Ovary (tissue), 9 donors: Measurements from ENCODE around the gene OLIG2. TPM values are rescaled to one million over a fixed set of nuclear protein-coding genes. Genes with fewer than 3 reads are reported as not detected.

Experiments used
- DNase-seq, 5 donors: peaks; one replicate each; pipeline ENCODE4 v3.0.0-alpha.2; 2019 to 2020
- H3K27ac ChIP-seq, 2 donors: fragments of 200-600 bp; one replicate each; pipeline versions ENCODE4 v1.5.1 to v1.8.0; 2019 to 2022
- H3K27me3 ChIP-seq: fragments of 200-600 bp; one replicate; pipeline ENCODE4 v1.8.0; 2022
- H3K36me3 ChIP-seq: fragments of 200-600 bp; sonication (generic); one replicate; pipeline ENCODE4 v1.5.1; 2019
- H3K4me1 ChIP-seq: one replicate; pipeline ENCODE4 v1.8.1; 2013; ENCODE audit warnings: mild to moderate bottlenecking, moderate library complexity; ENCODE audit not compliant: insufficient read depth
- H3K4me3 ChIP-seq: fragments of 200-600 bp; sonication (generic); one replicate; pipeline ENCODE4 v1.5.1; 2017
- H3K9me3 ChIP-seq, 2 donors: fragments of 200-600 bp in 1 of 2; sonication (generic) in 1 of 2; one replicate each; pipeline versions ENCODE4 v1.5.1 to v1.8.1; 2013 to 2019; ENCODE audit warnings: mild to moderate bottlenecking in 1 of 2, moderate library complexity in 1 of 2
- CTCF ChIP-seq, 3 donors: fragments of 450-650 bp in 2 of 3; fragments of 200-600 bp in 1 of 3; IDR thresholded peaks; one replicate each; pipeline versions ENCODE4 v1.5.1 to v1.8.0; 2016 to 2022; ENCODE audit warnings: antibody characterized with exemption in 3 of 3, mild to moderate bottlenecking in 1 of 3
- EP300 ChIP-seq: sonication (generic); formaldehyde crosslinking; IDR thresholded peaks from one replicate; pipeline ENCODE4 v1.6.1; 2017; ENCODE audit warnings: antibody characterized with exemption
- POLR2A ChIP-seq: fragments of 450-650 bp; IDR thresholded peaks from one replicate; pipeline ENCODE4 v1.6.1; 2017; ENCODE audit warnings: antibody characterized with exemption, mild to moderate bottlenecking, moderate library complexity
- WGBS, 3 donors: extraction: QIAGEN DNeasy Blood & Tissue Kit in 1 of 3; methylation state at CpG; one replicate each; pipeline versions ENCODE4 v1.1.5 to v1.1.7; 2013 to 2017; 5-methylcytosine and 5-hydroxymethylcytosine counted together
- intact Hi-C, 4 donors: fragments of 100-400 bp; cut with DNase I; formaldehyde crosslinking; loops; one replicate each; pipeline versions ENCODE4 v1.11.0 to v1.15.1; 2022 to 2023
- polyA plus RNA-seq, 2 donors: library from polyadenylated mRNA; stranded (reverse); fragments of 200-250 nt in 1 of 2; fragments of 350-450 nt in 1 of 2; fragmentation: Illumina TruSeq in 1 of 2; extraction: RNeasy Lipid Tissue Mini Kit (QIAGEN cat#74804) in 1 of 2; gene quantifications; one replicate each; pipeline ENCODE4 v1.2.3, GENCODE V29; 2013 to 2014
- total RNA-seq, 7 donors: library from RNA; depleted of rRNA in 2 of 7; stranded (reverse); fragments of >200 nt in 2 of 7; fragmentation: NEBNext Ultra II Directional in 3 of 7; extraction: Animal tissue kit (Norgen Biotek cat#: 25700) in 3 of 7; gene quantifications; one replicate each; pipeline versions ENCODE4 v1.1.0 to v1.2.4, GENCODE V29; 2016 to 2023
- donor health status: DM: no; HTN: no; CAD: no; lungs with moderate emphysema.
- donor health status: DM: no; HTN: no; CAD: no.
- donor health status: Bipolar disorder and iron deficiency.
- donor health status: DM: yes; HTN: yes; CAD: no.
- donor health status: DM: no; HTN: no; CAD: no.
- donor health status: DM: yes; HTN: yes; CAD: no.

OLIG2 gene
- total and polyA plus RNA-seq, 9 donors = not detected

DNA sequence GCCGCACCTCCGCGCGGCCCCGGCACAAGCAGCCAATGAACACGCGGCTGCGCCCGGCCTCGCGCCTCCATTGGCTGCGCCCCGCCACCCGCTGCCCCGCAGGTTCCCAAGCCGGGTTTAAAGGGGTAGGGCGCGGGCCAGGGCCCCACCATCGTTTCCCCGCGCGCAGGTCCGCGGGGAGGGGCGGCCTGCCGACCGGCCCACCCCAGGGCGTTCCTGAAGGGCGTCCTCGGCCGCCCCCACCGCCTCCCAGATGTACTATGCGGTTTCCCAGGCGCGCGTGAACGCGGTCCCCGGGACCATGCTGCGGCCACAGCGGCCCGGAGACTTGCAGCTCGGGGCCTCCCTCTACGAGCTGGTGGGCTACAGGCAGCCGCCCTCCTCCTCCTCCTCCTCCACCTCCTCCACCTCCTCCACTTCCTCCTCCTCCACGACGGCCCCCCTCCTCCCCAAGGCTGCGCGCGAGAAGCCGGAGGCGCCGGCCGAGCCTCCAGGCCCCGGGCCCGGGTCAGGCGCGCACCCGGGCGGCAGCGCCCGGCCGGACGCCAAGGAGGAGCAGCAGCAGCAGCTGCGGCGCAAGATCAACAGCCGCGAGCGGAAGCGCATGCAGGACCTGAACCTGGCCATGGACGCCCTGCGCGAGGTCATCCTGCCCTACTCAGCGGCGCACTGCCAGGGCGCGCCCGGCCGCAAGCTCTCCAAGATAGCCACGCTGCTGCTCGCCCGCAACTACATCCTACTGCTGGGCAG is 44.4 kb downstream of the OLIG2 start, which contains the start of gene OLIG1:
Gene OLIG1, plus strand, starts transcription at position 148 of the 750 bp plus-strand sequence. Its CDS starts 106 bp downstream, at position 254.
- intact Hi-C loops = no loop called here
- no peaks in the 10 kb centered on the region for H3K27me3 ChIP-seq

DNA sequence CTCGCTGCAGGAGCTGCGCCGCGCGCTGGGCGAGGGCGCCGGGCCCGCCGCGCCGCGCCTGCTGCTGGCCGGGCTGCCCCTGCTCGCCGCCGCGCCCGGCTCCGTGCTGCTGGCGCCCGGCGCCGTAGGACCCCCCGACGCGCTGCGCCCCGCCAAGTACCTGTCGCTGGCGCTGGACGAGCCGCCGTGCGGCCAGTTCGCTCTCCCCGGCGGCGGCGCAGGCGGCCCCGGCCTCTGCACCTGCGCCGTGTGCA is 44.9 kb downstream of the OLIG2 start:
- H3K27me3 ChIP-seq = no peaks in the 10 kb centered on the region
- 0 to 1% (median 0%) methylated on average over 42 to 44 of the region's 44 CpGs for WGBS, 3 donors
- no peaks in the 10 kb centered on the region for H3K36me3 ChIP-seq
- no peaks in the 10 kb centered on the region for H3K4me1 ChIP-seq
- no peak overlapping the region for H3K27ac ChIP-seq
- peaks cover 0 to 16% of the 10 kb centered on the region in 2 donors for H3K9me3 ChIP-seq
- TF ChIP-seq POLR2A = no peak
- no peak for TF ChIP-seq EP300
- TF ChIP-seq CTCF (IDR thresholded peaks at IDR 0.05) = no peak
- intact Hi-C loops = no loop called here
- no peak overlapping the region for H3K4me3 ChIP-seq
- DNase-seq = no peak

More for the DNA sequence above, 44.4 kb downstream of the OLIG2 start, which contains the start of gene OLIG1:
- H3K9me3 ChIP-seq = peaks cover 0 to 16% of the 10 kb centered on the region in 2 donors
- 1% methylated on average over 50 to 82 of the region's 82 CpGs for WGBS, 3 donors
- no peak within 1 kb of the TSS for H3K4me3 ChIP-seq
- H3K36me3 ChIP-seq = no peaks in the 10 kb centered on the region
- H3K4me1 ChIP-seq = no peaks in the 10 kb centered on the region
- peak in 1 of 5 donors; percentile 43 for DNase-seq
- no peak within 1 kb of the TSS for H3K27ac ChIP-seq
- TF ChIP-seq POLR2A (no peak), EP300 (no peak), CTCF (IDR thresholded peaks at IDR 0.05) (no peak)

DNA sequence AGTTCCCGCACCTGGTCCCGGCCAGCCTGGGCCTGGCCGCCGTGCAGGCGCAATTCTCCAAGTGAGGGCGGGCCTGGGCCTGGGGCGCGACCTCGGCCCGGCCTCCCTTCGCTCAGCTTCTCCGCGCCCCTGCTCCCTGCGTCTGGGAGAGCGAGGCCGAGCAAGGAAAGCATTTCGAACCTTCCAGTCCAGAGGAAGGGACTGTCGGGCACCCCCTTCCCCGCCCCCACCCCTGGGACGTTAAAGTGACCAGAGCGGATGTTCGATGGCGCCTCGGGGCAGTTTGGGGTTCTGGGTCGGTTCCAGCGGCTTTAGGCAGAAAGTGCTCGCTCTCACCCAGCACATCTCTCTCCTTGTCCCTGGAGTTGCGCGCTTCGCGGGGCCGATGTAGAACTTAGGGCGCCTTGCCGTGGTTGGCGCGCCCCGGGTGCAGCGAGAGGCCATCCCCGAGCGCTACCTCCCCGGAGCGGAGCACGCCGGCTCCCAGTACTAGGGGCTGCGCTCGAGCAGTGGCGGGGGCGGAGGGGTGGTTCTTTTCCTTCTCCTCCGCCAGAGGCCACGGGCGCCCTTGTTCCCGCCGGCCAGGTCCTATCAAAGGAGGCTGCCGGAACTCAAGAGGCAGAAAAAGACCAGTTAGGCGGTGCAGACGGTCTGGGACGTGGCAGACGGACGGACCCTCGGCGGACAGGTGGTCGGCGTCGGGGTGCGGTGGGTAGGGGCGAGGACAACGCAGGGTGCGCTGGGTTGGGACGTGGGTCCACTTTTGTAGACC is 45.4 kb downstream of the OLIG2 start:
- intact Hi-C loops = no loop called here
- no peaks in the 10 kb centered on the region for H3K27me3 ChIP-seq

More for the DNA sequence above, 45.4 kb downstream of the OLIG2 start:
- no peaks in the 10 kb centered on the region for H3K36me3 ChIP-seq
- 1% methylated on average over 67 to 69 of the region's 69 CpGs for WGBS, 3 donors
- no peak overlapping the region for H3K27ac ChIP-seq
- TF ChIP-seq EP300 = no peak
- TF ChIP-seq CTCF (IDR thresholded peaks at IDR 0.05) = no peak
- TF ChIP-seq POLR2A = no peak
- peaks cover 0 to 16% of the 10 kb centered on the region in 2 donors for H3K9me3 ChIP-seq
- H3K4me3 ChIP-seq = no peak overlapping the region
- no peaks in the 10 kb centered on the region for H3K4me1 ChIP-seq
- DNase-seq = no peak
